ENCODE results near the gene ATG2B. TPM values are rescaled to one million over a fixed set of nuclear protein-coding genes. Genes with fewer than 3 reads are reported as not detected.
"Not testable (repeated sequence)": the region's sequence is repeated elsewhere in the genome, so short reads cannot be mapped to it uniquely, and the experiment has no call there.

Gene ATG2B
- total RNA-seq, 1 experiment from 2014 or later: 1.6 TPM

DNA sequence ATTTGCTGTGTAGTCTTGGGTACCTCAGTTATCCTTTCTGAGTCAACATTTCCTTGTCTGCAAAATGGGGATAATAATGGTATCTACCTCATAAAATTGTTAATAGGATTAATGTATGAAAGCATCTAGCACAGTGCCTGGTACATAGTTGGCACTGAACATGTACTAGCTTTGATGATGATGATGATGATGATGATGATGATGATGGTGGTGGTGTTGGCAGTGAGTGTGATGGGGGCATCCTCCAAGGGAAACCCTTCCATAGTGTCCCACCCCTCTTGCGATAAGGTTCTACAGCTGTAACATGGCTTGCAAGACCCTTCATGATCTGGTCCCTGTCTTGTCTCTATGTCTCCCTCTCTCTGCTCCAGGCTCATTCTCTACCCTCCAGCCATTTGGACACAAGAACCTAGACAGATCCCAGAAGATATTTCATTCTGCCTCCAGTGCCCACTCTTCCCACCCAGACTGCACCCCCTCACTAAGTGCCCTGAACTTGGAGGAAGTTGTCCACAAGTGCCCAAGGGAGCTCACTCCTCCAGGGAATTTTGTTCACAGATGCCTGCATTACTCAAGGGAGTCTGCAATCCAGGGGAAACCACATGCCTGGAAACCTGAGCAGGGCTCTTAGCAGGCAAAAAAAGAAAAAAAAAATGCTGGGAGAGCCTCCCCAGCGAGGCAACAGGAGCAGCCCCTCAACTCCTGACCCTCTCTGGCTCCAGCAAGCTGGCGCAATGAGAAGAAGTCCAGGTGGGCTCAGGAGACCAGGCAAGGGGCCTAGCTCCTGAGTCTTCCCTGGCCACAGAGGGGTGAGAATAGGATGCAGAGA, 117.2 kb downstream of the ATG2B start:
- in situ Hi-C loops (cut with HindIII; ENCODE audit: low pct_unique_long_range_greater_than_20kb, low sequenced_read_pairs): no loop called here
- no peak for DNase-seq (ENCODE audit: low read depth)

DNA sequence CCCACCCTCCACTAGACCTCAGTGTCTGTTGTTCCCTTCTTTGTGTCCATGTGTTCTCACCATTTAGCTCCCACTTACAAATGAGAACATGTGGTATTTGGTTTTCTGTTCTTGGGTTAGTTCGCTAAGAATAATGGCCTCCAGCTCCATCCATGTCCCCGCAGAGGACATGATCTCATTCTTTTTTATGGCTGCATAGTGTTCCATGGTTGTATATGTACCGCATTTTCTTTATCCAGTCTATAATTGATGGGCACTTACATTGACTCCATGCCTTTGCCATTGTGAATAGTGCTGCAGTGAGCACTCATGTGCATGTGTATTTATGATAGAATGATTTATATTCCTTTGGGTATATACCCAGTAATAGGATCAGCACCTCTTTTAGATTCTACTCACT, 118.1 kb downstream of the ATG2B start:
- in situ Hi-C loops (cut with HindIII; ENCODE audit: low pct_unique_long_range_greater_than_20kb, low sequenced_read_pairs); DNase-seq (ENCODE audit: low read depth): not testable (repeated sequence)

- in situ Hi-C loops (cut with HindIII; ENCODE audit: low pct_unique_long_range_greater_than_20kb, low sequenced_read_pairs): no loop called here
- no peak for DNase-seq (ENCODE audit: low read depth)
These were observed 119.4 kb downstream of the ATG2B start for GRCh38 chr14:96243785-96244184.

DNA sequence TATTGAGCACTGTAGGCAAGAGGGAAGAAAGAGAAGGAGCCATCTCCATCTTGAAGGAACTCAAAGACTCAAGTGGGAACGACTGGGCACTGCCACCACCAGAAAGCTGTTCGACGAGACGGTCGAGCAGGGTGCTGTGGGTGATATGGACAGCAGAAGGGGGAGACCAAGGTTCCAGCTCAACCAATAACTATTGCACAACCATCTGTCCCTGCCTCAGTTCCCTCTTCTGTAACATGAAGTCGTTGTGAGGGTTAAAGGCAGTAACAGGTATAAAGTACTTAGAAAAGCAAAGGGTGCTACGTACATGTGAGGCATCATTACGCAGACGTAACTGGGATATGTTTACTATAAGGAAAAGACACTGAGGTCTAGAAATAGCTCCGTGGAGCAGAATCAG, 121.0 kb downstream of the ATG2B start:
- in situ Hi-C loops (cut with HindIII; ENCODE audit: low pct_unique_long_range_greater_than_20kb, low sequenced_read_pairs): no loop called here
- no peak for DNase-seq (ENCODE audit: low read depth)

GRCh38 chr14:96240641-96241040, 122.5 kb downstream of the ATG2B start:
- in situ Hi-C loops (cut with HindIII; ENCODE audit: low pct_unique_long_range_greater_than_20kb, low sequenced_read_pairs): no loop called here
- no peak for DNase-seq (ENCODE audit: low read depth)

DNA sequence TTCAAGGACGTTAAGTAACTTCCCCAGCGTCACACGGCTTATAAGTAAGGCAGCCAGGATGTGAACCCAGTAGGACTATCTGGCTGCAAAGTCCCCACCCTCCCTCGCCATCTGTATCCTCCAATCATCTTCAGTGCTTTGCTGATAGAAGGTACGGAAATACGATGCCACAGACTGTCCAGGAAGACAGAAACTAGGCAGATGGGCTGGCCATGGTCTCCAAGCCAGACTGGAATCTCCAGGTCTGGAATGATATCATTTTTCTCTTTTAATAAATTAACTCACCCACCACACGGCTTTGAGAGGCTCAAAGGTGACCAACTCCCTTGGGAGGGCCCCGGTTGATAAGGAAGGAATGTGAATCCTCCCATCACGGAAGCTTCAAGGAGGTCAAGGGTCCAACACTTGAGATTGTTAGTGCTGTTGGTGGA, 123.4 kb downstream of the ATG2B start:
- in situ Hi-C loops (cut with HindIII; ENCODE audit: low pct_unique_long_range_greater_than_20kb, low sequenced_read_pairs): no loop called here
- peak; percentile 14 for DNase-seq (ENCODE audit: low read depth)

DNA sequence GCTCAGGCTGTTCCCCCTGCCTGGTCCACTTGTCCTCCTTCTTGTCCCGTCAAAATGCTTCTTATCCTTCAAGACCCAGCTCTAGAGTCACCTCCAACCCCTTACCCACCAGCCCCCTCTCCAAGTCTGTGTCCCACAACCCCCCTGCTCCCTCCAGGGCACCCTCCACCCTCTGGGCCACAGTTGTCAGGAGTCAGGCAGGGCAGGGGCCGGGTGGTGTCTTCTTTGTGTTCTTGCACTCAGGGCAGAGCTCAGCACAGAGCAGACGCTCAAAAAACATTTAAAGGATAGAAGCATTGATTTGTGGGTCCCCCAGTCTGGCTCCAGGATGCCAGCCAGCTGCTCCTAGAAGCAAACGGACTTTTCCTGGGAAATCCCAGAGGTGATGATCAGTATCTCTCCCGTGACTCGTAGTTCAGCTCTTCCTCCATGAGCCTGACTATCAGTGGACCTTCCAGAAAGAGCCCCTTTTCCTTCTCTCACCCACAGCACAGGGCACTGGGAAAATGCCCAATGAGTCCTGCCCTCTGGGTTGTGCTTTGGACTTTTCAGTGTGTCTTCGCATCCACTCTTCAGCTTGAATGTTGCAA, 124.4 kb downstream of the ATG2B start:
- in situ Hi-C loops (cut with HindIII; ENCODE audit: low pct_unique_long_range_greater_than_20kb, low sequenced_read_pairs): no loop called here
- no peak for DNase-seq (ENCODE audit: low read depth)

DNA sequence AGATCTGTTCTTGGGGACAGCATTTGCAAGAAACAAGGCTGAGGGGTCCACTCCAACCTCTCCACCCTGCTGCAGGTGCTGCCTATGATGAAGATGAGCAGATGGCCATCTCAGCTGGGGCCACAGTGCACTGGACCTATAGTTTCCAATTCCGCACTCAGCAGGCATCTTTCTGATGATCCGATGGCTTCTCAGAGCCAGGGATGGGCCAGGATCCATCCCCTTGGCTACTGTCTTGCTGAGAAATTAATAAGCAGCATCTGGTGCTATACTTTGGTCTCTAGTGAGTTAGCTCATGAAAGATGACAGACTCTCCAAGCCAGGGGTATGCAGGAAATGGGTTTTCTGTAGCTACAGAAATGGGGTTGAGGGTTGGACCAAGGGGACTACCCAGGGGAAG, 125.5 kb downstream of the ATG2B start:
- in situ Hi-C loops (cut with HindIII; ENCODE audit: low pct_unique_long_range_greater_than_20kb, low sequenced_read_pairs): no loop called here
- no peak for DNase-seq (ENCODE audit: low read depth)

DNA sequence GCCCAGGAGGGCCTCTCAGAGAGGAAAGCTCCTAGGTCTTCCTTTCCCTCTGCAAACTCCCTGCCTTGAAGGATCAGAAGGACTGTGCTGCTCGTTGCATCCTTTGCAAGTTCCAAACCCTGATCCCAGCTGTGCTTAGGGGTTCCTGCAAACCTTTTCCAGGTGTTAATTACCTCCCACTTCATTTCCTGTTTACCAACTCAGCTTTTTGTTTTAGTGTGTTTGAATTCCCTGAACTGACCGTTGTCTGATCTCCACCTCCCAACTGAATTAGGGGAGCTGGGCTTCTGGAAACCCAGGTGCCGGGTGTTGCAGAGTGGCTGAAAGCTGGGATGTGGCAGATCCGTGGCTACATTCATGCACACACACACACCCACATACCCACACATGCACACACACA, 127.7 kb downstream of the ATG2B start:
- in situ Hi-C loops (cut with HindIII; ENCODE audit: low pct_unique_long_range_greater_than_20kb, low sequenced_read_pairs): no loop called here

DNA sequence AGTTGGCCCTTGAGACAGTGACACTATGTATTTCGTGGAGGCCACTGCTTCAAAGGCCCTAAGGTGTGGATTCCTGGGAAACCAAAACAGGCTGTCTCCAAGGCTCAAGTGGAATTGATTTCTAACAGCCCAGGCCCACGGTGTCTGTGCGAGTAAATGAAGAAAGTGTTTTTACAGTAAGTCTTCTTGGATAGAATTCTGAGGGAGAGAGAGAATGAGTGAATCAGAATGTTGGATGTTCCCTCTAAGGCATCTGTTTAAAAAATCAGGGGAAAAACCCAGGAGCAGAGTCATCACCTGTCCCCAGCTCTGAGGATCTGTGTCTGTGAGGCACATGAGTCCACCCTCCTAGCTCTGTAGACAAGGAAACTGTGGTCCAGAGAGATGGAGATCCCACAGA, 129.5 kb downstream of the ATG2B start:
- DNase-seq (ENCODE audit: low read depth): no peak
- in situ Hi-C loops (cut with HindIII; ENCODE audit: low pct_unique_long_range_greater_than_20kb, low sequenced_read_pairs): no loop called here

More for the DNA sequence above, 127.7 kb downstream of the ATG2B start:
- DNase-seq (ENCODE audit: low read depth): no peak

DNA sequence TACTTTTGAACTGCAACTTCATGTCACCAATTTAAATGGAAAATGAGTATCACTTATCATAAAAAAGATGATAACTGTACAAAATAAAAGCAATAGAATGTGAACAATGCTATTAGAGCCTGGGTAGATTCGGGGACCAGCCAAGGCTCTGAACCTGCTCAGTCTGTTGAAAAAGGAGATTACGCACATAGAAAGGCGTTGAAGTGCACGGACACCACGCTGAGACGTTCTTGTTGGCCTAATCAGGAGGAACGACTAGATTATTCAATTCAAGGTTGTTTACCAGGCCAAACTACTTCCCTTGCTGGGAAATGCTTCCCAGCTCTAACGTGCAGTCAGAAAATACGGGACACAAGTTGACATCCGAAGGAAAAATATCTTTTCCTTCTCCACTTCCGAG, 130.6 kb downstream of the ATG2B start:
- in situ Hi-C loops (cut with HindIII; ENCODE audit: low pct_unique_long_range_greater_than_20kb, low sequenced_read_pairs): no loop called here
- no peak for DNase-seq (ENCODE audit: low read depth)

GRCh38 chr14:96231526-96232130, 131.5 kb downstream of the ATG2B start:
- DNase-seq (ENCODE audit: low read depth): no peak
- in situ Hi-C loops (cut with HindIII; ENCODE audit: low pct_unique_long_range_greater_than_20kb, low sequenced_read_pairs): no loop called here

DNA sequence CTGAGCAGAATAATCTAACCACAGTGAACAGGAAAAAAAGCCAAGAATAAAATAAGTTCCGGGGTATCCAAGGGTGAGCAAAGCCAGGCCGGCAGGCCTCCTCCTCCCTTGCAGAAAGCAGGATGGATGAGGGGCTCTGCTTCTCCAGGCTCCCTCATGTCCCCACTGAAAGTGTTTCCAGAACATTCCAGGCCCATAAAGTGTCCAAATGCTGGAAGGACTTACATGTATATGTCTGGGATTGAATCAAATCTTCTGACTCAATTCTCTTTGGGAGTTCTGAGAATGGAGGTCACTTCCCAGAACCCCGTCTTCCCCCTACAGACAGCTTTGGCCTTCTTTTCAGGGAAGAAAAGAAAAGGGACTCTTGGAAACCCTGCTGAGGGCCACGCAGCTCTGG, 132.1 kb downstream of the ATG2B start:
- DNase-seq (ENCODE audit: low read depth): no peak
- in situ Hi-C loops (cut with HindIII; ENCODE audit: low pct_unique_long_range_greater_than_20kb, low sequenced_read_pairs): no loop called here

DNA sequence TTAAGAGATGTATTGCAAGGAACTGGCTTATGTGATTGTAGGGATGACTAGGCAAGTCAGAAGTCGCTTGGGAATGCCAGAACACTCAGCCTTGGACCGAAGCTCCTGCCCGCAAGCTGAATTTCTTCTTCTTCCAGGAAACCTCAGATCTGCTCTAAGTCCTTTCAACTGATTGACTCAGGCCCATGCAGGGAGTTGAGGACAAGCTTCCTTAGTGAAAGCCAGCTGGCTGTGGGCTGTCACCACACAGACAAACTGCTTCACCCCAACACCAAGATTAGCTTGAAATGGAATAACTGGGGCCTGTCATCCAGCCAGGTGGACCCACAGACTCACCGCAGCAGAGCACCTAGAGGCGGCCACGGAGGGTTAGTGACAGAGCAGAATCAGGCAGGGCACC, 133.8 kb downstream of the ATG2B start:
- in situ Hi-C loops (cut with HindIII; ENCODE audit: low pct_unique_long_range_greater_than_20kb, low sequenced_read_pairs): no loop called here
- no peak for DNase-seq (ENCODE audit: low read depth)

Other genes starting within 250 kb of the ATG2B start
- gene BDKRB2, start 158.5 kb downstream of the ATG2B start, total RNA-seq (2014; rRNA removed; shearing (Covaris generic); ENCODE audit: low replicate concordance): 0.14 and 0.87 TPM in 2 replicates
- gene BDKRB1, start 107.1 kb downstream of the ATG2B start, total RNA-seq (2014; rRNA removed; shearing (Covaris generic); ENCODE audit: low replicate concordance): not detected in 2 replicates
- 21.9 and 26.8 TPM in 2 replicates for gene GSKIP, start 185 bp upstream of the ATG2B start, total RNA-seq (2014; rRNA removed; shearing (Covaris generic); ENCODE audit: low replicate concordance)
- gene AK7, start 28.8 kb upstream of the ATG2B start, total RNA-seq (2014; rRNA removed; shearing (Covaris generic); ENCODE audit: low replicate concordance): 2.6 and 5.6 TPM in 2 replicates
- gene PAPOLA, start 139.0 kb upstream of the ATG2B start, total RNA-seq (2014; rRNA removed; shearing (Covaris generic); ENCODE audit: low replicate concordance): 79.4 and 99.1 TPM in 2 replicates